Right lobe of liver (tissue), 6 donors: ENCODE data around the gene MUC5B. TPM values are rescaled to one million over a fixed set of nuclear protein-coding genes. Genes with fewer than 3 reads are reported as not detected.

Source experiments
- ATAC-seq, 4 donors: fragments of 200-7000 bp; cut with Tn5 transposase; one replicate each; pipeline ENCODE4 v1.9.1; 2020; ENCODE audit warnings: mild to moderate bottlenecking in 4 of 4, moderate library complexity in 4 of 4
- DNase-seq, 3 donors: peaks; one replicate each; pipeline ENCODE4 v3.0.0-alpha.2; 2020
- H3K27ac ChIP-seq, 3 donors: fragments of 200-600 bp; one replicate each; pipeline ENCODE4 v1.8.0; 2022
- H3K27me3 ChIP-seq, 2 donors: fragments of 200-600 bp; one replicate each; pipeline ENCODE4 v1.8.0; 2022
- H3K36me3 ChIP-seq, 4 donors: fragments of 200-600 bp; sonication (generic) in 1 of 4; one replicate each; pipeline versions ENCODE4 v1.5.1 to v1.8.0; 2017 to 2022; ENCODE audit warnings: control low read depth in 1 of 4
- H3K4me1 ChIP-seq, 4 donors: fragments of 200-600 bp; sonication (generic) in 1 of 4; one replicate each; pipeline versions ENCODE4 v1.5.1 to v1.8.0; 2017 to 2022; ENCODE audit warnings: control low read depth in 1 of 4
- H3K4me3 ChIP-seq, 3 donors: fragments of 200-600 bp; one replicate each; pipeline ENCODE4 v1.8.0; 2022
- H3K9me3 ChIP-seq, 4 donors: fragments of 200-600 bp; sonication (generic) in 1 of 4; one replicate each; pipeline versions ENCODE4 v1.5.1 to v1.8.0; 2017 to 2022; ENCODE audit warnings: control low read depth in 1 of 4
- POLR2A ChIP-seq: fragments of 450-650 bp; IDR thresholded peaks from one replicate; pipeline ENCODE4 v1.6.1; 2017; ENCODE audit warnings: antibody characterized with exemption, mild to moderate bottlenecking
- WGBS: methylation state at CpG from one replicate; pipeline ENCODE4 v1.1.6; 2018; ENCODE audit warnings: low coverage, low lambda C conversion rate; ENCODE audit not compliant: insufficient coverage; ENCODE audit errors: missing lambda C conversion rate; 5-methylcytosine and 5-hydroxymethylcytosine counted together
- intact Hi-C, 2 donors: fragments of 100-400 bp; cut with DNase I; formaldehyde crosslinking; loops; one replicate each; pipeline versions ENCODE4 v1.11.2 to v1.14.1; 2022
- total RNA-seq, 6 experiments: library from RNA; depleted of rRNA in 2 of 6; stranded (reverse); fragments of >200 nt in 2 of 6; fragmentation: NEBNext Ultra II Directional in 3 of 6; extraction: Animal tissue kit (Norgen Biotek cat#: 25700) in 3 of 6; gene quantifications; one replicate each; pipeline versions ENCODE4 v1.1.0 to v1.2.4, GENCODE V29; 2016 to 2023
- TF ChIP-seq, protein P1 (sequence below), 4 donors: fragments of 200-600 bp in 3 of 4; fragments of 450-650 bp in 1 of 4; IDR thresholded peaks; one replicate each; pipeline versions ENCODE4 v1.5.1 to v1.8.0; 2016 to 2022; ENCODE audit warnings: antibody characterized with exemption in 4 of 4, mild to moderate bottlenecking in 2 of 4
- donor health status: DM: no; HTN: yes; CAD: no.
- donor health status: DM: no; HTN: no; CAD: no.
- donor health status: DM: no; HTN: no; CAD: no.
- donor health status: DM: no; HTN: yes; CAD: no.
- donor health status: DM: no; HTN: yes; CAD: no.

MUC5B gene
- total RNA-seq, 6 experiments from 2014 or later, result 0.06 to 3.7 (median 0.78) TPM

DNA sequence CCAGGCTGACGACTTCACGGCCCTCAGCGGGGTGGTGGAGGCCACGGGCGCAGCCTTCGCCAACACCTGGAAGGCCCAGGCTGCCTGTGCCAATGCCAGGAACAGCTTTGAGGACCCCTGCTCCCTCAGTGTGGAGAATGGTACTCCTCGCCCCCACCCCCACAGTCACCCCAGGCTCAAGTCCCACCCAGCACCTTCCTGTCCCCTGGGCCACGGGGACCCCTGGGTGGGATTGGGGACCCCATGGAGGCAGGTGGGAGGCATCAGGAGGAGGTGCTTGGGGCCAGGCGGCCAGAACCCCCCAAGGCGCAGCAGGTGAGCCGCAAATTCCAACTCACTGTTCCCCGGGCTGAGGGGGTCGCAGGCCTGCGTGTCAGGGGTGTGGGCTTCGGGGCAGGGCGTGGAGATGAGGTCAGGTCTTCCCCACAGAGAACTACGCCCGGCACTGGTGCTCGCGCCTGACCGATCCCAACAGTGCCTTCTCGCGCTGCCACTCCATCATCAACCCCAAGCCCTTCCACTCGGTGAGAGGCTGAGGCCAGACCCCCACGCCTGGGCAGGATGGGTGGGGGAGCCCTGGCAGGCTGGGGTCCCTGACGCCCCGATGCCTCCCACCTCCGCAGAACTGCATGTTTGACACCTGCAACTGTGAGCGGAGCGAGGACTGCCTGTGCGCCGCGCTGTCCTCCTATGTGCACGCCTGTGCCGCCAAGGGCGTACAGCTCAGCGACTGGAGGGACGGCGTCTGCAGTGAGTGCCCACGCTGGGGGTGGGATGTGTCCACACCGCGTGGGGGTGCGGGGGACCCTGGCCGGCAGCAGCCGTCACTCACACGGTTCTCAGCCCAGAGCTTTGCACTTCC lies 9.4 kb downstream of the MUC5B start:
- Histone ChIP-seq H3K9me3 (no peaks in the 10 kb centered on the region), H3K4me1 (no peaks in the 10 kb centered on the region), H3K36me3 (no peaks in the 10 kb centered on the region), H3K4me3 (no peak overlapping the region), H3K27ac (no peak overlapping the region), H3K27me3 (no peaks in the 10 kb centered on the region)
- no peak for ATAC-seq
- DNase-seq, result peak; percentile 13 to 52 (median 38)
- TF ChIP-seq, protein P1, sequence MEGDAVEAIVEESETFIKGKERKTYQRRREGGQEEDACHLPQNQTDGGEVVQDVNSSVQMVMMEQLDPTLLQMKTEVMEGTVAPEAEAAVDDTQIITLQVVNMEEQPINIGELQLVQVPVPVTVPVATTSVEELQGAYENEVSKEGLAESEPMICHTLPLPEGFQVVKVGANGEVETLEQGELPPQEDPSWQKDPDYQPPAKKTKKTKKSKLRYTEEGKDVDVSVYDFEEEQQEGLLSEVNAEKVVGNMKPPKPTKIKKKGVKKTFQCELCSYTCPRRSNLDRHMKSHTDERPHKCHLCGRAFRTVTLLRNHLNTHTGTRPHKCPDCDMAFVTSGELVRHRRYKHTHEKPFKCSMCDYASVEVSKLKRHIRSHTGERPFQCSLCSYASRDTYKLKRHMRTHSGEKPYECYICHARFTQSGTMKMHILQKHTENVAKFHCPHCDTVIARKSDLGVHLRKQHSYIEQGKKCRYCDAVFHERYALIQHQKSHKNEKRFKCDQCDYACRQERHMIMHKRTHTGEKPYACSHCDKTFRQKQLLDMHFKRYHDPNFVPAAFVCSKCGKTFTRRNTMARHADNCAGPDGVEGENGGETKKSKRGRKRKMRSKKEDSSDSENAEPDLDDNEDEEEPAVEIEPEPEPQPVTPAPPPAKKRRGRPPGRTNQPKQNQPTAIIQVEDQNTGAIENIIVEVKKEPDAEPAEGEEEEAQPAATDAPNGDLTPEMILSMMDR (IDR thresholded peaks at IDR 0.05), result no peak
- TF ChIP-seq POLR2A, result no peak
- intact Hi-C loops, result no loop called here
- WGBS, result 100% methylated on average over 5 of the region's 46 CpGs

DNA sequence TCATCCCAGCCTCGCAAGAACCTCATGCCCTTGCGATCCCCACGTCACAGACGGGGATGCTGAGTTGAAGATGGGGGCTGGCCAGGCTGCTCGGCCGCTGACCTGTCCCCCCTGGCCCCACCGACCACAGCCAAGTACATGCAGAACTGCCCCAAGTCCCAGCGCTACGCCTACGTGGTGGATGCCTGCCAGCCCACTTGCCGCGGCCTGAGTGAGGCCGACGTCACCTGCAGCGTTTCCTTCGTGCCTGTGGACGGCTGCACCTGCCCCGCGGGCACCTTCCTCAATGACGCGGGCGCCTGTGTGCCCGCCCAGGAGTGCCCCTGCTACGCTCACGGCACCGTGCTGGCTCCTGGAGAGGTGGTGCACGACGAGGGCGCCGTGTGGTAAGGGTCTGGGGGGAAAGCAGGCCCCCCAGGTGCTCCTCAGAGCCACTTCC lies 10.0 kb downstream of the MUC5B start:
- ATAC-seq (no peak), DNase-seq (peak in 1 of 3 donors; percentile 42)
- no peaks in the 10 kb centered on the region for H3K9me3 ChIP-seq
- H3K27me3 ChIP-seq, result no peaks in the 10 kb centered on the region
- 94% methylated on average over 8 of the region's 30 CpGs for WGBS
- H3K4me1 ChIP-seq, result no peaks in the 10 kb centered on the region
- H3K27ac ChIP-seq, result no peak overlapping the region
- intact Hi-C loops, result no loop called here
- H3K4me3 ChIP-seq, result no peak overlapping the region
- no peaks in the 10 kb centered on the region for H3K36me3 ChIP-seq
- no peak for TF ChIP-seq POLR2A
- TF ChIP-seq, protein P1 (IDR thresholded peaks at IDR 0.05), result no peak

DNA sequence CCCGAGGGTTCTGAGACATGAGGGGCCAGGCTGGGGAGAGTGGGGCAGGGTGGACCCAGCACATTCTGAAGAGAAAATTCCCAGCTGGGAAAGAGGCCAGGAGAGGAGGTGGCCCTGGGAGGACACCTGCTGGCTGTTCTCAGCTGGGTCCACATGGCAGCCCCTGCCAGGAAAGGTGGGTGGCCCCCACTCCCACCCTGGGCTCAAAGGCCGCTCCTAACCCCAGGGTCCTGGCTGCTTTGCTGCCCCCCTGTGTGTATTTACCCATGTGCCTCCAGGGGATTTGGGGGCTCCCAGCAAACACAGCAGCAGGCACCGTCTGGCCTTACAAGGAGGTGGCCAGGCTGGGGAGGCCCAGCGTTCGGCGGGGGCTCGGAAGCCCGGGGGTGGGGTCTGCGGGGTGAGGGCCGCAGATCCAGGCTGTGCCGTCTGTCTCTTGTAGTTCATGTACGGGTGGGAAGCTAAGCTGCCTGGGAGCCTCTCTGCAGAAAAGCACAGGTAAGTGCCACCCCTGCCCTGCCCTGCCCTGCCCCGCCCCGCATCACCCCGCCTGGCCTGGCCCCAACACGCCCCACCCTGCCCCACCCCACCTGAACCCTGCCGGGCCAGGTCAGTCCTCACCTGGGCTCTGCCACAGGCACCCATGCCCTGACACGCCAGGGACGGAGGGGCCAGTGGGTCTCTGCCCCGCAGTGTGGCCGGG lies 10.6 kb downstream of the MUC5B start:
- TF ChIP-seq POLR2A, result no peak
- TF ChIP-seq, protein P1 (IDR thresholded peaks at IDR 0.05), result no peak
- 67% methylated on average over 1 of the region's 21 CpGs for WGBS
- peak; percentile 15 to 48 (median 35) for DNase-seq
- Histone ChIP-seq H3K36me3 (no peaks in the 10 kb centered on the region), H3K27ac (no peak overlapping the region), H3K4me1 (no peaks in the 10 kb centered on the region), H3K9me3 (no peaks in the 10 kb centered on the region), H3K4me3 (no peak overlapping the region), H3K27me3 (no peaks in the 10 kb centered on the region)
- ATAC-seq, result no peak
- intact Hi-C loops, result no loop called here

DNA sequence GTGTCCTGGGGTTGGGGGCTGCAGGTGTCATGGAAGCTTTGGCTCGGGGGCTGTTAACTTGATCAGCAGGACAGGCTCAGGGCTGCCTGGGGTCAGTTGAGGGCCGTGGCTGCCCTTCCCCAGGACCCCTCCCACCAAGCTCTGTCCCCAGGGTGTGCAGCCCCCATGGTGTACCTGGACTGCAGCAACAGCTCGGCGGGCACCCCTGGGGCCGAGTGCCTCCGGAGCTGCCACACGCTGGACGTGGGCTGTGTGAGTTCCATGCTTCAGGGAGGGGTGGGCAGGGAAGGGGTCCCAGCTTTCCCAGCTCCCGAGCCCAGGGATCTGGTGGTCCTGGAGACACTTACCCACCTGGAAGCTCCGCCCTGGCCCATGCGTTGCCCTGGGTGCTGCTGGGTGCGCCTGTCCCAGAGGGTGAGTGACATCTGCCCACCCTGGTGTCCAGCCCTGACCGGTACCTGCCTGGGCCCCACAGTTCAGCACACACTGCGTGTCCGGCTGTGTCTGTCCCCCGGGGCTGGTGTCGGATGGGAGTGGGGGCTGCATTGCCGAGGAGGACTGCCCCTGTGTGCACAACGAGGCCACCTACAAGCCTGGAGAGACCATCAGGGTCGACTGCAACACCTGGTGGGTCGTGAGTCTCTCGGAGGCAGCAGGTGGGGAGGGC lies 11.3 kb downstream of the MUC5B start:
- Histone ChIP-seq H3K36me3 (no peaks in the 10 kb centered on the region), H3K27ac (no peak overlapping the region), H3K4me3 (no peak overlapping the region), H3K27me3 (no peaks in the 10 kb centered on the region), H3K9me3 (no peaks in the 10 kb centered on the region), H3K4me1 (no peaks in the 10 kb centered on the region)
- DNase-seq (peak in 2 of 3 donors; percentile 19 to 35), ATAC-seq (no peak)
- TF ChIP-seq POLR2A, result no peak
- TF ChIP-seq, protein P1 (IDR thresholded peaks at IDR 0.05), result no peak
- intact Hi-C loops, result no loop called here
- 48% methylated on average over 3 of the region's 22 CpGs for WGBS
